Measurements from ENCODE around the gene TTLL6.

TTLL6 gene

DNA sequence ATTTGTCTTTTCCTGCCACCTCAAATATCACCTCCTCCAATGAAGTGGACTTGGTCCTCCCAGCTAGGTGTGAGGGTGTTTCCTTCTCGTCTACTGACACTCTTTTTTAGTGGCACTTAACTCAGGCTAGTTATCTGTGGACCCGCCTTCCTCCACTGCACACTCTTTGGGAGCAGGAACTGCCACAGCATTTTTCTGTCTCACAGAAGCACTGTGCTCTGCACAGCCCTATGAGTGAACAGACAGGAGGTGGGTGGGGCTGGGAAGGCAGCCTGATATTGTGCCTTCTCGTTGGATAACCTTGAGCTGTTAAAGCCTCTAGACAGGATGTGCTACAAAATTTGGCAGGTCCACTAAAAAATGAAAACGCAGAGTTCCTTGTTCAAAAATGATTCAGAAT is 56.6 kb downstream of the TTLL6 start:
- DNase-seq (ENCODE audit: low spot score): no peak

DNA sequence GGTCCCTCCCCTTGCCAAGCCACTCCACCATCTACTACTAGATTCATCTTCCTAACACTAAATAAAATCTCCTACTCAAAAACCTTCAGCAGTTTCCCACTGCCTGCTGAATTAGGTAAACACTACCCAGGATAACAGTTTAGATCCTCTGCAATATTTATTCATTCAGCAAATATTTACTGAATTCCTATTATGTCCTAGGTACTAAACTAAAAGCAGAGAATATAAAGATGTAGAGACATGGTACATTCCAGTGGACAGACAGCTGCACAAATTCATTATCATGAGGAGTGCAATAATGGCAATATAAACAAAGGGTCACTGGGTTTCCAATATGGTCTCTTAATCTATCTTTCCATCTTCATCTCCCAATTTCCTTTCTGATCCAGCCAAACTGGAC is 57.7 kb downstream of the TTLL6 start:
- DNase-seq (ENCODE audit: low spot score): no peak

DNA sequence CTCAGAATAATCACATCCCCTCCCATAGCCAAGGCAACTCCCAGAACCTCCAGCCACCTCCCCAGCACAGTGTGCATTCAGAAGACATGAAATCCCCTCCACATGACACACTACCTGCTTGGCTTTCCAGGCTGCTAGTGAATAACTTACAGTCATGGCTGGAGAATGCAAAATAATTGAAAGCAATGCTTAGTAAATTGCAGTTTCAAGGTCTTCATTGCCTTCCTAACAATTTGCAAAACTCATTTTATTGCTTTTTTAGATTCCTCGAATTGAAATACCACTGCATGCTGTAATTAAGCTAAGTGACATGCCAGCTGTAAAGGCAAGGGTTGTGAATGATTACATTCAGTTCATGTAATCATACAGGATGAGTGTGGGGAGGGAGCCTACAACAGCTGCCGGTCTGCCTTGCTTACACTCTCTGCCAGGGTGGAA is 59.5 kb downstream of the TTLL6 start:
- peak; percentile 33 for DNase-seq (ENCODE audit: low spot score)

DNA sequence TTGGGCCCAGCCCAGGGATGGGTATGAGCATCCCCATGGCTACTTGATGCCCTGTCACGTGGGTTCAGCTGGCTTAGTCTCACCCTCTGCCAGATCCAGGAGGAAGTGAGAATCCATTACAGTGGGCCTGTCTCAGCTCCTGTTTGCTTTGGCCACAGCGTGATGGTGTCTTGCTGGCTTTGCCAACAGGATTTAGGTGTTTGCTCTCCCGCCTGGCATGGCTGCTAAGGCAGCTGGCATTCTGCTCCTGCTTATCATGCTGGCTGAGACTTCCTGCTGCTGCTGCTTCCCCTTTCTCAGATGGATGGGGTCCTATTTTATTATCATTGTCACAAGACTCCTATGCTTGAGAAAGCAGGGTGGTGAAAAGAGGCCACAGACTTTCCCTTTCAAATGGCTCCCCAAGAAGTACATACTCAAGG is 60.2 kb downstream of the TTLL6 start:
- DNase-seq (ENCODE audit: low spot score): peak; percentile 3

DNA sequence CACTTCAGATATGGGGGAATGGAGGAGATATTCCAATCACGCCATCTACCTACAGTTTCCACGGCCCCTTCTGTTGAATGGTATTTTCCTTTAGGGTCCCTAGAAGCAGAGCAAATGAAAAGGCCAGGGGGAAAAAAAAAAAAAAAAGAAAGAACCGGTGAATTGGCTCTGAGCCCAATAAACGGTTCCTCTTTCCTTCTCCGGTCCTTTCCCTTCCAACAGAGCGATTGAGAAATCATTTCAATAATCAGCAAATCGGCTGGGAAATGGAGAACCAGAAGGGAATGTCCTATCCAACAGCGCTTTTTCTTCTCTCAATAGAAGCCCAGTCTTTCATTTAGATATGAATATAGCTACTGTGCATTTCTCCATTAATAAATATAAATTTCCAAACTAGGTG is 61.7 kb downstream of the TTLL6 start:
- DNase-seq (ENCODE audit: low spot score): no peak

DNA sequence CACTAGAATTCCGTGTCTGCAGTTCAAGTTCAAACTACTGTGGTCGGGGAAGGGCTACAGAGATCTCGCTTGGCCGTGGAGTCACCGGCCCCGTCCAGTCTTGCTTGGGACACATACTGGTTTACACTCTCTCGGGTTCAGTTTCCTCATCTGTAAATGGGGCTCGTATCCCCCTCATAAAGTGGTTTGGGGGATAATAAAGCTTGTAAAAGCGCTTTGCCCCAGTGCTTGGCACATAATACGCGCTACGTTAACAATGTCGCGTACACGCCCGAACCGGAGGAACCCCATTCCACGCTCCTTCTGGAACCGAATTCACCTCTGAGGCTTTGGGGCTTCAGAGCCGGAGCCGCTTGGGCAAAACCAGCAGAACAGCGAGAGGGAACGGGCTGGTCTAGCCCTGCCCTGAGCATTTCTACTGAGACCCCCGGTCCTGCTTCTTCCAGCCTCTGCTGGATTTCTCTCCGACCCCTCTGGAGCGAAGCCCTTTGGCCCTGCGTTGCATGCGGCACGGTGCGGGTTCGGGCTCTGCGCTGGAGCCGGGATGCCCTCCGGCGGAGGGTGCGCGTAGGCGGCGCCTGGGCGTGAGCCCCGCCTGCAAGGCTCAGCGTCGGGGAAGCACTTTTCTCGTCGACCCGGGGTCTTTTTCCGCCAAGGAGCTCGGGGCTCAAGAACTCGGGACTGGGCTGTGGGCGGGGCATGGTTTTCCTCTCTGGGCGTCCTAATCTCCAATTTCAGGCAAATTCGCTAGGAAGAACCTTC is 62.3 kb downstream of the TTLL6 start:
- no peak for DNase-seq (ENCODE audit: low spot score)

DNA sequence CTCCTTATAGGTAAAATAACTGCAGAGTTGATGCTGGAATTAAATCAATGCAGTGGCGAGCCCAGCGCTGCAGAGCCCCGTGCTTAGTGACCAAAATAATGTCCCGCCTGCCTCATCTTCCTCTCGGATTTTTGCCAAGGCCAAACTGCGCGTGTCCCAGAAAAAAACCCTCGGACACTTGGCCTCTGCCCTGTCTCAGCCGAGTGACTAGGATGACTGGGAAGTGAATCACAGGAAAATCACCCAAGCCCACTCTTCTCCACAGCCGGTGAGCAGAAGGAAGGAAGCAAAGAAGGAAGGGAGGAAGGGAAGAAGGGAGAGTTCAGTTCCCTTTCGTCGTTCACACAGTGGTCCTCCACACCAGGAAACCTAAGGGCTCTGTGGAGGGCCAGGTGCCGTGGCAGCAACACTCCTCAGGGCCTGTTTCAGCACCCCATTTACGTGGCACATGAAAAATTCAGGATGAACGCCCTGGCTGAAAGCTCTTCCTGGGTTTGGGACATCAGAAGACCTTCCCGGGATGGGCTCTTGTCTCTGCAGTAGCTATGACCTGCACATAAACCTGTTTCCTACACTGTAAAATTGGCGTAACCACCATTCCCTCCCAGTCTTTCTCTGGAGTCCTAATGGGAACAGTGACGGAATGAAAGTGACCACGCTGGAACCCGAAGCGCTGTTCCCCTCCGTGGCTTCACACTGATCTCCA is 63.1 kb downstream of the TTLL6 start:
- no peak for DNase-seq (ENCODE audit: low spot score)

DNA sequence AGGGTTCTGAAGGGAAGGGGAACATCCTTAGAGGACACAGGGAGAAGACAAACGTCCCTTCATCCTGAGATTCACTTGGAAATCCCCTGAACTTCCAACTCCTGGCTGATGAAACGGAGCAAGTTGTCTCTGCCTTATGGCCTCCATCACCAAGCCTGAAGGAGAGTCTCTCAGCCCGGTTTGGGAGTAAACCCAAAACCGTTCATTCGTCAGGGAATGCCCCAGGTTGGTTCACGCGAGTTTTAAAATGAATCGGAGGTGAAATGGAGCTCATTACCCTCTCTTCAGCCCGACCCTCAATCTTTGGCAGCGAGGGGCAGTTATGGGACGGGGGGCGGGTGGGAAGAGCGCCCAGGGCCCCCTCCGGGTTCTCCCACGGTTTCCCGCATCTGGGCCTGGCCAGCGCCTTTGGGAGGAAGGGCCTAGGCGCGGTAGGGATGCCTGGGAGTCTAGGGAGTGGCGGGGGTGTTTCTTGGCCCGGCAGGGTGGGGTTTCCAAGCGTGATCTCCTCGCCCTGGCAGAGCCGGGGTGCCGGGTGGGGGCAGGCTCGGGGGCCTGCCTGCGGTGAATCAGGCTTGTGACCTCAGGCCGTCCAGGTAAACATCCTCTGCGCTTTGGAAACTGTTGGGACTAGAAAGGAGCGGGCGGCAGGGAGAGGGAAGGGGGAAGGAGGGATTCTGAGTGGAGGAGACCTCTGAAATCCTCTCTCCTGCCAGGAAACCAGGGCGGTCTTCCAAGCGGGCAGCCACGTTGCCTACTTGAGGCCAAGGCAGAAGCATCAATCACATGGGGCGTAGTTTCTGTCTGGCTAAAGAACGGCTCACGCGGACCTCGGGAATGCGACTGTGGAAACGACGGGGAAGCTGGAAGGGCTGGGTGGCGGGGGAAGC is 64.4 kb downstream of the TTLL6 start:
- no peak for DNase-seq (ENCODE audit: low spot score)

- DNase-seq (ENCODE audit: low spot score): no peak
Measured at GRCh38 chr17:48751733-48752398, 65.2 kb downstream of the TTLL6 start.

GRCh38 chr17:48751172-48751571 is 65.9 kb downstream of the TTLL6 start:
- DNase-seq (ENCODE audit: low spot score): no peak

DNA sequence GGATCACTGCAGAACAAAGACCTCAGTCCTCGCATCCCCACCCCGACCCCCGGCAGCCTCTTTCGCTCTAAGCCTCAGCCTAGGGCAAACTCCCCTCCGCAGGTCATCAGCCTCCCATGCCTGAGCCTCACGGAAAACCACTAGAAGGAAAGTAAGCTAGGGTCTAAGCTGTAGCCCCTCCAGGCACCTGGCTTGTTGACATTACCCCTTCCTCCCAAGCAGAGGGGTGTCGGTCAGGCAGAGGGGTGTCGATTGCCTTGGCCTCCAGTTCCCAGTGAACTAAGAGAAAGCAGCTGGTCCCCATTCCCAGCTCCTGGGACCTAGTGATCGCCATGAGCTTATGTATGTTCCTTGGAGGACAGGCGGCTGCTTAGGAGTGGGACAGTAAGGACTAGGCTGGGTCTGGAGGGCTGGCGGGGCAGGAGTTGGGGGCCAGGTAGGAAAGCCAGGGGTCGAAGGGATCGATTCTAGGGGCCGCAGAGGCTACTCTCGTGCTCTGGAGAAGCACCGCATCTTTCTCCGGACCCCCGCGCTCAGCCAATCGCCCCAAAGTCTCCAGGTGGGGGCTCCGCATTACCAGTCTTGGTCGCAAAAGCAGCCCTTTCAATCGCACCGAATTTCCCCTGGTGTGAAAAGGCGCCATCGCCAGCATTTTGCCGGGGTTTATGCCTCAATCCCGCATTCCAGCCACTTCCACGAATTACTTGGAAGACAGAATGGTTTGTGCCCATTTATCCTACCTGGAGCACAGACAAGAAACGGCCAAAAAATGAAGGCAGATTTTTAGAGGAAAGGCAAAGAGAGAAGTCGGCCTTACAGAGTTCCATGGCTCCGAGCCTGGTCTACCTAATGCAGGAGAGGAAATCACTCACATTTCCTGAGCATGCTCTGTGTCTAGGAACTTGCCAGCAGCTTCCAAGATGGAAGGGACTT is 67.1 kb downstream of the TTLL6 start:
- no peak for DNase-seq (ENCODE audit: low spot score)

- no peak for DNase-seq (ENCODE audit: low spot score)
Measured at GRCh38 chr17:48748718-48749566, 68.1 kb downstream of the TTLL6 start.

- no peak for DNase-seq (ENCODE audit: low spot score)
Measured at GRCh38 chr17:48747445-48748363, 69.3 kb downstream of the TTLL6 start.

- no peak for DNase-seq (ENCODE audit: low spot score)
Measured at GRCh38 chr17:48746916-48747444, 70.0 kb downstream of the TTLL6 start.

- DNase-seq (ENCODE audit: low spot score): no peak
Measured at GRCh38 chr17:48745381-48746275, 71.4 kb downstream of the TTLL6 start.

- DNase-seq (ENCODE audit: low spot score): no peak
Measured at GRCh38 chr17:48740537-48740936, 76.5 kb downstream of the TTLL6 start.

DNA sequence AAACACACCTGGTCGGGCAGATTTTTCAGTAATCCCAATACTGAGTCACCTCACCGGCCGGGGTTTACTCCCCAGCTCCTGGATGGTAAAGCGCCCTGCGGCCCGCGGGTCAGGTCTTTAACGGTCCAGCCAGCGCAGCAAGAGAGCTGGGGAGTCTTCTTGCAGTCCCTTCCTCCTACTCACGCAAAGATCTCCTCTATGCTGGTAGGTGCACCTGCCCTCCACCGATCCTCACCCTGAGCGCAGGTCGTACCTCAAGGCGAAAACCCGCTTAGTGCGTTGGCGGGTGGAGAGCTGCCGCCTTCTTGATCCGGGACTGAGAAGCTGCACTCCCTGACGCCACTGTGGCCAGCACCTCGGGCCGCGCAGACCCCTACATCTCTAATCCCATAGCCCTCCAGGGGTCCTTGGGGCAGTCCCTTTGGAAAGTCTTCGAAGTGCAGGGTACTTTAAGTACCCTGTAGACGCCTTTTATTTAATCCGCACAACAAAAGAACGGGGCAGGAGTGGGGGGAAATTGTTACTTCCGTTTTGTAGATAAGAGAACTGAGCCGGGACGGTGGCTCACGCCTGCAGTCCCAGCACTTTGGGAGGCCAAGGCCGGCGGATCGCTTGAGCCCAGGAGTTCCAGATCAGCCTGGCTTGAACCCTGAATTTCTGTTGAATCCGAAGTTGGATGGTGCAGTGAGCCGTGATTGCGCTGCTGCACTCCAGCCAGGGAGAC is 78.1 kb downstream of the TTLL6 start:
- no peak for DNase-seq (ENCODE audit: low spot score)

Measured in AG08396 (cell line).